GM13977 (cell line): Measurements from ENCODE around the gene TCTN2.

Experiments used
- DNase-seq: peaks from one replicate; pipeline ENCODE4 v3.0.0; 2012; ENCODE audit warnings: low spot score
- in situ Hi-C: fragments of 300-500 bp; cut with MboI; formaldehyde crosslinking; loops from one replicate; pipeline ENCODE4 v1.12.0; 2022; ENCODE audit warnings: low sequenced_read_pairs, low pct_unique_long_range_greater_than_20kb, mixed read lengths, inconsistent platforms; ENCODE audit not compliant: unreplicated experiment
- TF ChIP-seq, protein P1 (sequence below): IDR thresholded peaks from 2 replicates; pipeline ENCODE4 v1.5.1; 2012; ENCODE audit warnings: mild to moderate bottlenecking, control low read depth; ENCODE audit not compliant: insufficient read depth; ENCODE audit errors: extremely low read depth, missing control alignments

TCTN2 gene

DNA sequence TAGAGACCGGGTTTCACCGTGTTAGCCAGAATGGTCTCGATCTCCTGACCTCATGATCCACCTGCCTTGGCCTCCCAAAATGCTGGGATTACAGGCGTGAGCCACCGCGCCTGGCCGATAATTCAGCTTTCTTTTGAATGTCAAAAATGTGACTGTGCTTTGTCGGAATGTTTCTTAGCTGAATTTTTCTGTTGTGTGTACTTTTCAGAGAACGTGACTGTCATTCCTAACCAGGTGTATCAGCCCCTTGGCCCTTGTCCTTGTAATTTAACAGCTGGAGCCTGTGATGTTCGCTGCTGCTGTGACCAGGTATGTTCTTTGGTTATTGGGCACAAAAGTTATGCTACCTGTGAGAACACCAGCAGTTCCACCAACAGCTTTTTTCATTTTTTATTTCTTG lies 8.1 kb downstream of the TCTN2 start:
- DNase-seq, result no peak
- in situ Hi-C loops, result no loop called here
- TF ChIP-seq, protein P1, sequence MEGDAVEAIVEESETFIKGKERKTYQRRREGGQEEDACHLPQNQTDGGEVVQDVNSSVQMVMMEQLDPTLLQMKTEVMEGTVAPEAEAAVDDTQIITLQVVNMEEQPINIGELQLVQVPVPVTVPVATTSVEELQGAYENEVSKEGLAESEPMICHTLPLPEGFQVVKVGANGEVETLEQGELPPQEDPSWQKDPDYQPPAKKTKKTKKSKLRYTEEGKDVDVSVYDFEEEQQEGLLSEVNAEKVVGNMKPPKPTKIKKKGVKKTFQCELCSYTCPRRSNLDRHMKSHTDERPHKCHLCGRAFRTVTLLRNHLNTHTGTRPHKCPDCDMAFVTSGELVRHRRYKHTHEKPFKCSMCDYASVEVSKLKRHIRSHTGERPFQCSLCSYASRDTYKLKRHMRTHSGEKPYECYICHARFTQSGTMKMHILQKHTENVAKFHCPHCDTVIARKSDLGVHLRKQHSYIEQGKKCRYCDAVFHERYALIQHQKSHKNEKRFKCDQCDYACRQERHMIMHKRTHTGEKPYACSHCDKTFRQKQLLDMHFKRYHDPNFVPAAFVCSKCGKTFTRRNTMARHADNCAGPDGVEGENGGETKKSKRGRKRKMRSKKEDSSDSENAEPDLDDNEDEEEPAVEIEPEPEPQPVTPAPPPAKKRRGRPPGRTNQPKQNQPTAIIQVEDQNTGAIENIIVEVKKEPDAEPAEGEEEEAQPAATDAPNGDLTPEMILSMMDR, result no peak

GRCh38 chr12:123681605-123682004 lies 10.7 kb downstream of the TCTN2 start:
- TF ChIP-seq, protein P1, result no peak
- in situ Hi-C loops, result no loop called here
- DNase-seq, result peak; percentile 50

DNA sequence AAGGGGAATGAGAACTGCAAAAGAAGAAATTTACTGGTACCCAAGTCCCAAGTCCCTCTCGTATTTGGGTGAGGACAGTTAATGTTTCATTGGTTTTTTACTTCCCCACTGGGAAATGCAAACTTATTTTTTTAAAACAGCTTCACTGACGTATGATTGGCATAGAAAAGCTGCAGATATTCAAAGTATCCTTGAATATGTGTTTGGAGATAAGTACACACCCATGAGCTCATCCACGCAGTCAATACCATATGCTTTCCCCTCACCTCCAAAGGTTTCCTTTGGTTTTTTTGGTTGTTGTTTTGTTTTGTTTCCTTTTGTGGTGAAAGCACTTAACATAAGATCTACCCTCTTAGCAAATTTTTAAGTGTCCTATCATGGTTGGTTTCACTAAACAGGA lies 13.1 kb downstream of the TCTN2 start:
- DNase-seq, result no peak
- in situ Hi-C loops, result no loop called here
- TF ChIP-seq, protein P1, result no peak

DNA sequence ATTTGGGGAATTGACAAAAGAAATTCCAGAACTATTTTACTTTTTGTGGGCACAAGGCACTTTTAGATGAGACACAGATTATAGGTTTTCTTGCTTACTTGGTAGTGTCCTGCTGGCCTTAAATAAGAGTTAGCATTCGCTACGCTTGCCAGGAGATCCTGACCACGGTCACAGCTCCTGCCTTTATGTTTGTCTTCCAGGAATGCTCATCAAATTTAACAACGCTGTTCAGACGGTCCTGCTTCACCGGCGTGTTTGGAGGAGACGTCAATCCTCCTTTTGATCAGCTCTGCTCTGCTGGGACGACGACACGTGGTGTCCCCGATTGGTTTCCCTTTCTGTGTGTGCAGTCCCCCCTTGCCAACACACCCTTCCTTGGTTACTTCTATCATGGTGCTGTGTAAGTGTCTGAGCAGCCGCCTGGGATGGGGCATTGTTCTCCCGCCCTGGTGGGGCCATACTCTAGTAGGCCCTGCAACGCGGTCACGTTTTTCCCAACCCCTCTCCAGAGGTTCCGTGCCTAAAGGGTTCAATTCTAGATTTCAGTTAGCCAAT lies 15.8 kb downstream of the TCTN2 start:
- DNase-seq, result no peak
- in situ Hi-C loops, result no loop called here
- TF ChIP-seq, protein P1, result no peak

GRCh38 chr12:123690191-123690840 lies 19.4 kb downstream of the TCTN2 start:
- no peak for DNase-seq
- in situ Hi-C loops, result no loop called here
- TF ChIP-seq, protein P1, result no peak

DNA sequence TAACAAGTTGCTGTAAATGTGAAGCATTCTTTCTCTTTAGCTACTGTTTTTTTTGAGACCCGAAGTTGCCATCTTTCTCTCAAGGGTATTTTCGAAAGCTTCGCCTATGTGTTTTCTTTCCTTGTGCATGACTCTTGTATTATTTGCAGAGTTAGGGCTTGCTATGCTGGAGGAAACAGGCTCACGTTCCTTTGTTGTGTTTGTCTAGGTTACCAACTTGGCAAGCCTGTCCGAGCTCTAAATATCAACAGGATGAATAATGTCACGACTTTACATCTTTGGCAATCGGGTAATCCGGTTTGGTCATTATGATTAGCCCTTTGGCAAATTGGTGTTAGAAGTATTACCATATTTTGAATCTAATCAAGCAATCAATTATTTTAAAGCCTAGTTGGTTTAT lies 25.3 kb downstream of the TCTN2 start:
- TF ChIP-seq, protein P1, result no peak
- no peak for DNase-seq
- in situ Hi-C loops, result no loop called here

DNA sequence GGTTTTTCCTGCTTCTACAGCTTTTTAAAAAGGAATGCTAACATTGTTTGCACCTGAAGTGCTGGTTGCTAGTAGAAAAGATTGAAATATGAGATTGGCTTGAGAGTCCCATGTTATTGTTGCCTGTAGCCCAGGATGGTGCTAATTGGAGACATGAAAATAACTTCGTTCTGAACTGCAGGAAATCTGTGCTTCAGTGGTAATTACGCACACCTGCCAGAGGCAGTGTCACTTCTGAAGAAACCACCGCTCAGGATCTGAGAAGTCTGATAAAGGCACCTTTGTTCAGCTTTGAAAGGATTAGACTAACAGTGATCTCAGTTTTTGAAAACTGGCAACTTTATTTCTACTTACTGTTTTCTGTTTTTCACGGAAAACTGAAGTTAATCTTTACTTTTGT lies 25.7 kb downstream of the TCTN2 start:
- no peak for DNase-seq
- TF ChIP-seq, protein P1, result no peak
- in situ Hi-C loops, result no loop called here
